Smooth muscle cell (in vitro differentiated cells): ENCODE results near the gene GNPDA1. TPM values are rescaled to one million over a fixed set of nuclear protein-coding genes. Genes with fewer than 3 reads are reported as not detected.

Source experiments
- DNase-seq: peaks from one replicate; lab custom pipeline; 2025; ENCODE audit not compliant: unreplicated experiment; lab: John Stamatoyannopoulos, UW
- H2AFZ ChIP-seq: fragments of 200-600 bp; sonication (generic); 2 replicates; pipeline ENCODE4 v1.6.0; 2016; ENCODE audit warnings: antibody characterized with exemption, low read depth, mild to moderate bottlenecking
- H3F3A ChIP-seq: fragments of 200-600 bp; sonication (generic); 2 replicates; pipeline ENCODE4 v1.6.0; 2017; ENCODE audit warnings: antibody characterized with exemption, low read depth
- H3K27ac ChIP-seq: fragments of 200-600 bp; sonication (generic); 2 replicates; pipeline ENCODE4 v1.5.1; 2016; ENCODE audit warnings: low read depth, mild to moderate bottlenecking
- H3K27me3 ChIP-seq: fragments of 200-600 bp; sonication (generic); 2 replicates; pipeline ENCODE4 v1.6.1; 2016; ENCODE audit warnings: low read depth, mild to moderate bottlenecking
- H3K36me3 ChIP-seq: fragments of 200-600 bp; sonication (generic); 2 replicates; pipeline ENCODE4 v1.5.1; 2016; ENCODE audit warnings: low read depth
- H3K4me1 ChIP-seq: fragments of 200-600 bp; sonication (generic); 2 replicates; pipeline ENCODE4 v1.5.1; 2016; ENCODE audit warnings: low read depth
- H3K4me2 ChIP-seq: fragments of 200-600 bp; sonication (generic); 2 replicates; pipeline ENCODE4 v1.6.0; 2016; ENCODE audit warnings: mild to moderate bottlenecking
- H3K4me3 ChIP-seq: fragments of 200-600 bp; sonication (generic); 2 replicates; pipeline ENCODE4 v1.5.1; 2016; ENCODE audit warnings: mild to moderate bottlenecking
- H3K79me2 ChIP-seq: fragments of 200-600 bp; sonication (generic); 2 replicates; pipeline ENCODE4 v1.6.0; 2016; ENCODE audit warnings: low read depth, mild to moderate bottlenecking
- H3K9ac ChIP-seq: fragments of 200-600 bp; sonication (generic); 2 replicates; pipeline ENCODE4 v1.6.0; 2016; ENCODE audit warnings: low read depth
- H3K9me3 ChIP-seq: fragments of 200-600 bp; sonication (generic); replicated peaks from 2 replicates; pipeline ENCODE4 v1.5.1; 2016; ENCODE audit warnings: low read depth
- H4K20me1 ChIP-seq: fragments of 200-600 bp; sonication (generic); 2 replicates; pipeline ENCODE4 v1.6.0; 2016; ENCODE audit warnings: low read depth
- WGBS: methylation state at CpG from one replicate; pipeline ENCODE4 v1.1.7; 2016; ENCODE audit warnings: low lambda C conversion rate; 5-methylcytosine and 5-hydroxymethylcytosine counted together
- polyA plus RNA-seq: library from polyadenylated mRNA; unstranded; fragments of >200 nt; fragmentation: Nextera tagmentation; extraction: Ambion mirVana; gene quantifications from 2 replicates; pipeline ENCODE4 v1.2.1, GENCODE V29; 2016
- total RNA-seq: library from RNA; depleted of rRNA; stranded (reverse); fragments of >200 nt; gene quantifications from 2 replicates; pipeline ENCODE4 v1.2.3, GENCODE V29; 2014
- TF ChIP-seq, protein P1 (sequence below): fragments of 200-600 bp; sonication (generic); IDR thresholded peaks from 2 replicates; pipeline ENCODE4 v1.5.1; 2017; ENCODE audit warnings: borderline replicate concordance, mild to moderate bottlenecking, antibody characterized with exemption; ENCODE audit not compliant: insufficient read depth, poor library complexity, severe bottlenecking

GNPDA1 gene
- total and polyA plus RNA-seq, 2 experiments from 2014 or later, result 29.6 to 30.3 TPM

GRCh38 chr5:142014911-142015584 is 2.2 kb upstream of the GNPDA1 start:
- H3K27ac ChIP-seq, result peak overlapping the region; percentile 57
- H3K79me2 ChIP-seq, result no peaks in the 10 kb centered on the region
- no peak for DNase-seq
- 46% methylated on average over 7 of the region's 7 CpGs for WGBS
- H3K9me3 ChIP-seq, result no peaks in the 10 kb centered on the region
- no peak overlapping the region for H3K9ac ChIP-seq
- TF ChIP-seq, protein P1, sequence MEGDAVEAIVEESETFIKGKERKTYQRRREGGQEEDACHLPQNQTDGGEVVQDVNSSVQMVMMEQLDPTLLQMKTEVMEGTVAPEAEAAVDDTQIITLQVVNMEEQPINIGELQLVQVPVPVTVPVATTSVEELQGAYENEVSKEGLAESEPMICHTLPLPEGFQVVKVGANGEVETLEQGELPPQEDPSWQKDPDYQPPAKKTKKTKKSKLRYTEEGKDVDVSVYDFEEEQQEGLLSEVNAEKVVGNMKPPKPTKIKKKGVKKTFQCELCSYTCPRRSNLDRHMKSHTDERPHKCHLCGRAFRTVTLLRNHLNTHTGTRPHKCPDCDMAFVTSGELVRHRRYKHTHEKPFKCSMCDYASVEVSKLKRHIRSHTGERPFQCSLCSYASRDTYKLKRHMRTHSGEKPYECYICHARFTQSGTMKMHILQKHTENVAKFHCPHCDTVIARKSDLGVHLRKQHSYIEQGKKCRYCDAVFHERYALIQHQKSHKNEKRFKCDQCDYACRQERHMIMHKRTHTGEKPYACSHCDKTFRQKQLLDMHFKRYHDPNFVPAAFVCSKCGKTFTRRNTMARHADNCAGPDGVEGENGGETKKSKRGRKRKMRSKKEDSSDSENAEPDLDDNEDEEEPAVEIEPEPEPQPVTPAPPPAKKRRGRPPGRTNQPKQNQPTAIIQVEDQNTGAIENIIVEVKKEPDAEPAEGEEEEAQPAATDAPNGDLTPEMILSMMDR, result peak; percentile 61
- no peaks in the 10 kb centered on the region for H3K27me3 ChIP-seq
- peaks cover 12% of the 10 kb centered on the region for H3F3A ChIP-seq
- no peak overlapping the region for H2AFZ ChIP-seq
- no peak overlapping the region for H3K4me3 ChIP-seq
- no peaks in the 10 kb centered on the region for H3K36me3 ChIP-seq
- H4K20me1 ChIP-seq, result no peaks in the 10 kb centered on the region
- H3K4me1 ChIP-seq, result peaks cover 11% of the 10 kb centered on the region
- H3K4me2 ChIP-seq, result no peak overlapping the region

GRCh38 chr5:142013734-142014521 is 1.1 kb upstream of the GNPDA1 start:
- Histone ChIP-seq H3F3A (peaks cover 12% of the 10 kb centered on the region), H3K27me3 (no peaks in the 10 kb centered on the region), H3K4me2 (peak overlapping the region; percentile 91), H3K4me3 (peak overlapping the region; percentile 84), H3K79me2 (no peaks in the 10 kb centered on the region), H3K27ac (peak overlapping the region; percentile 62), H3K9ac (peak overlapping the region; percentile 90), H4K20me1 (no peaks in the 10 kb centered on the region), H3K36me3 (no peaks in the 10 kb centered on the region), H2AFZ (no peak overlapping the region), H3K9me3 (no peaks in the 10 kb centered on the region), H3K4me1 (peaks cover 11% of the 10 kb centered on the region)
- 81% methylated on average over 16 of the region's 16 CpGs for whole genome bisulfite sequencing
- TF ChIP-seq, protein P1, result no peak
- no peak for DNase-seq

- Histone ChIP-seq H3K36me3 (no peaks in the 10 kb centered on the region), H3F3A (peaks cover 12% of the 10 kb centered on the region), H3K4me3 (peak overlapping the region; percentile 84), H3K79me2 (no peaks in the 10 kb centered on the region), H3K9ac (peak overlapping the region; percentile 92), H3K9me3 (no peaks in the 10 kb centered on the region), H2AFZ (peak overlapping the region; percentile 87), H3K4me2 (peak overlapping the region; percentile 91), H3K4me1 (peaks cover 11% of the 10 kb centered on the region), H3K27ac (no peak overlapping the region), H4K20me1 (no peaks in the 10 kb centered on the region), H3K27me3 (no peaks in the 10 kb centered on the region)
- WGBS, result 15% methylated on average over 18 of the region's 18 CpGs
- TF ChIP-seq, protein P1, result peak; percentile 30
- DNase-seq, result no peak
These were observed 541 bp downstream of the GNPDA1 start for GRCh38 chr5:142012186-142012785.
